Measurements from ENCODE around the gene DTNBP1. TPM values are rescaled to one million over a fixed set of nuclear protein-coding genes. Genes with fewer than 3 reads are reported as not detected.

The DTNBP1 gene
- total and polyA plus RNA-seq, 4 donors, result 3.1 to 6.0 (median 4.3) TPM

DNA sequence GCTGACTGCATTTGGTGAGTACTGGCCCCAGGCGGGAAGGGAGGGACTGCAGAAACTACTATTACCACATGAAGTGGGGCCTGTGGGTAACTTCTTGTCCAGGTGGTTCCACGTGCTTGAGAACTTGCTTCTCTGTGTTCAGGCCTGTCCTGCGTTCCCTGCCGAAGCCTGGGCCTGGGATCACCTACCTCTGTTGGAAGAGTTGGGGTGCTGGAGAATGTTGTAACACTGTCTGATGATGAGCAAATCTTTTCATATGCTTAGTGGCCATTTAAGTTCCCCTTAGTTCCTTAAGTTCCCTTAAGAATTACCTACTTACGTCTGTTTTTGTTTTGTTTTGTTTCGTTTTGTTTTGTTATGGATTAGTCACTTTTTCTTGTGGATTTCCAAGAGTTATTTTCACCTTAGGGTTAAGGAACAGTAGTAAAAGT is 154.4 kb downstream of the DTNBP1 start:
- no peak for TF ChIP-seq FOXA2 (IDR thresholded peaks at IDR 0.05)
- no peak for TF ChIP-seq HNF4G (IDR thresholded peaks at IDR 0.05)
- no peak for TF ChIP-seq ATF3 (IDR thresholded peaks at IDR 0.05)
- no peak for TF ChIP-seq HNF4A (conservative IDR thresholded peaks at IDR 0.05)
- TF ChIP-seq, protein P1, sequence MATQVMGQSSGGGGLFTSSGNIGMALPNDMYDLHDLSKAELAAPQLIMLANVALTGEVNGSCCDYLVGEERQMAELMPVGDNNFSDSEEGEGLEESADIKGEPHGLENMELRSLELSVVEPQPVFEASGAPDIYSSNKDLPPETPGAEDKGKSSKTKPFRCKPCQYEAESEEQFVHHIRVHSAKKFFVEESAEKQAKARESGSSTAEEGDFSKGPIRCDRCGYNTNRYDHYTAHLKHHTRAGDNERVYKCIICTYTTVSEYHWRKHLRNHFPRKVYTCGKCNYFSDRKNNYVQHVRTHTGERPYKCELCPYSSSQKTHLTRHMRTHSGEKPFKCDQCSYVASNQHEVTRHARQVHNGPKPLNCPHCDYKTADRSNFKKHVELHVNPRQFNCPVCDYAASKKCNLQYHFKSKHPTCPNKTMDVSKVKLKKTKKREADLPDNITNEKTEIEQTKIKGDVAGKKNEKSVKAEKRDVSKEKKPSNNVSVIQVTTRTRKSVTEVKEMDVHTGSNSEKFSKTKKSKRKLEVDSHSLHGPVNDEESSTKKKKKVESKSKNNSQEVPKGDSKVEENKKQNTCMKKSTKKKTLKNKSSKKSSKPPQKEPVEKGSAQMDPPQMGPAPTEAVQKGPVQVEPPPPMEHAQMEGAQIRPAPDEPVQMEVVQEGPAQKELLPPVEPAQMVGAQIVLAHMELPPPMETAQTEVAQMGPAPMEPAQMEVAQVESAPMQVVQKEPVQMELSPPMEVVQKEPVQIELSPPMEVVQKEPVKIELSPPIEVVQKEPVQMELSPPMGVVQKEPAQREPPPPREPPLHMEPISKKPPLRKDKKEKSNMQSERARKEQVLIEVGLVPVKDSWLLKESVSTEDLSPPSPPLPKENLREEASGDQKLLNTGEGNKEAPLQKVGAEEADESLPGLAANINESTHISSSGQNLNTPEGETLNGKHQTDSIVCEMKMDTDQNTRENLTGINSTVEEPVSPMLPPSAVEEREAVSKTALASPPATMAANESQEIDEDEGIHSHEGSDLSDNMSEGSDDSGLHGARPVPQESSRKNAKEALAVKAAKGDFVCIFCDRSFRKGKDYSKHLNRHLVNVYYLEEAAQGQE (IDR thresholded peaks at IDR 0.05), result no peak
- no peak for TF ChIP-seq RAD21 (IDR thresholded peaks at IDR 0.05)
- no peak for TF ChIP-seq MAX (IDR thresholded peaks at IDR 0.05)
- TF ChIP-seq NR2F2 (IDR thresholded peaks at IDR 0.05), result no peak
- no peak for TF ChIP-seq RXRA (IDR thresholded peaks at IDR 0.05)
- no peak for TF ChIP-seq GABPA (IDR thresholded peaks at IDR 0.05 in 1 of 2, conservative IDR thresholded peaks at IDR 0.05 in 1 of 2)
- TF ChIP-seq TAF1 (conservative IDR thresholded peaks at IDR 0.05), result no peak
- TF ChIP-seq, protein P2, sequence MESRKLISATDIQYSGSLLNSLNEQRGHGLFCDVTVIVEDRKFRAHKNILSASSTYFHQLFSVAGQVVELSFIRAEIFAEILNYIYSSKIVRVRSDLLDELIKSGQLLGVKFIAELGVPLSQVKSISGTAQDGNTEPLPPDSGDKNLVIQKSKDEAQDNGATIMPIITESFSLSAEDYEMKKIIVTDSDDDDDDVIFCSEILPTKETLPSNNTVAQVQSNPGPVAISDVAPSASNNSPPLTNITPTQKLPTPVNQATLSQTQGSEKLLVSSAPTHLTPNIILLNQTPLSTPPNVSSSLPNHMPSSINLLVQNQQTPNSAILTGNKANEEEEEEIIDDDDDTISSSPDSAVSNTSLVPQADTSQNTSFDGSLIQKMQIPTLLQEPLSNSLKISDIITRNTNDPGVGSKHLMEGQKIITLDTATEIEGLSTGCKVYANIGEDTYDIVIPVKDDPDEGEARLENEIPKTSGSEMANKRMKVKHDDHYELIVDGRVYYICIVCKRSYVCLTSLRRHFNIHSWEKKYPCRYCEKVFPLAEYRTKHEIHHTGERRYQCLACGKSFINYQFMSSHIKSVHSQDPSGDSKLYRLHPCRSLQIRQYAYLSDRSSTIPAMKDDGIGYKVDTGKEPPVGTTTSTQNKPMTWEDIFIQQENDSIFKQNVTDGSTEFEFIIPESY (IDR thresholded peaks at IDR 0.05), result no peak
- no peak for TF ChIP-seq FOXA1 (IDR thresholded peaks at IDR 0.05)
- no peak for TF ChIP-seq EGR1 (IDR thresholded peaks at IDR 0.05; ENCODE audit: low read depth in 2 of 2)
- TF ChIP-seq SP1 (IDR thresholded peaks at IDR 0.05), result no peak
- TF ChIP-seq, protein P3, sequence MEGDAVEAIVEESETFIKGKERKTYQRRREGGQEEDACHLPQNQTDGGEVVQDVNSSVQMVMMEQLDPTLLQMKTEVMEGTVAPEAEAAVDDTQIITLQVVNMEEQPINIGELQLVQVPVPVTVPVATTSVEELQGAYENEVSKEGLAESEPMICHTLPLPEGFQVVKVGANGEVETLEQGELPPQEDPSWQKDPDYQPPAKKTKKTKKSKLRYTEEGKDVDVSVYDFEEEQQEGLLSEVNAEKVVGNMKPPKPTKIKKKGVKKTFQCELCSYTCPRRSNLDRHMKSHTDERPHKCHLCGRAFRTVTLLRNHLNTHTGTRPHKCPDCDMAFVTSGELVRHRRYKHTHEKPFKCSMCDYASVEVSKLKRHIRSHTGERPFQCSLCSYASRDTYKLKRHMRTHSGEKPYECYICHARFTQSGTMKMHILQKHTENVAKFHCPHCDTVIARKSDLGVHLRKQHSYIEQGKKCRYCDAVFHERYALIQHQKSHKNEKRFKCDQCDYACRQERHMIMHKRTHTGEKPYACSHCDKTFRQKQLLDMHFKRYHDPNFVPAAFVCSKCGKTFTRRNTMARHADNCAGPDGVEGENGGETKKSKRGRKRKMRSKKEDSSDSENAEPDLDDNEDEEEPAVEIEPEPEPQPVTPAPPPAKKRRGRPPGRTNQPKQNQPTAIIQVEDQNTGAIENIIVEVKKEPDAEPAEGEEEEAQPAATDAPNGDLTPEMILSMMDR (IDR thresholded peaks at IDR 0.05; ENCODE audit: low read depth, low read length, missing input control), result no peak
- TF ChIP-seq JUND (IDR thresholded peaks at IDR 0.05), result no peak
- no peak for TF ChIP-seq YY1 (IDR thresholded peaks at IDR 0.05)
- no peak for DNase-seq (ENCODE audit: low spot score)
- Histone ChIP-seq H3K27ac (ENCODE audit: low read depth in 1 of 2, low read length in 2 of 2) (no peak overlapping the region), H3K4me3 (ENCODE audit: low read depth in 1 of 3, low read length in 3 of 3) (no peak overlapping the region), H3K9me3 (ENCODE audit: control insufficient read depth in 4 of 4, low read length in 3 of 4) (no peaks in the 10 kb centered on the region), H3K4me1 (ENCODE audit: control insufficient read depth in 4 of 4, insufficient read depth in 4 of 4, low read length in 3 of 4) (peaks cover 3 to 35% (median 26%) of the 10 kb centered on the region in 4 donors), H3K36me3 (ENCODE audit: control insufficient read depth in 4 of 4, insufficient read depth in 3 of 4, low read depth in 1 of 4, low read length in 3 of 4) (peaks cover 0 to 6% (median 1%) of the 10 kb centered on the region in 4 donors), H3K27me3 (ENCODE audit: control insufficient read depth in 4 of 4, insufficient read depth in 4 of 4, low read length in 3 of 4) (no peaks in the 10 kb centered on the region), H3K9ac (ENCODE audit: low read depth in 1 of 2, low read length in 2 of 2) (no peak overlapping the region)
- WGBS, result 90% methylated on average over 6 of the region's 6 CpGs

Data from liver (tissue), 9 donors.